GM18502 (cell line): ENCODE results near the gene ECE2.

ENCODE experiments used
- ATAC-seq: cut with Tn5 transposase; IDR thresholded peaks from one replicate; pipeline ENCODE4 v1.9.1; 2021; ENCODE audit warnings: mild to moderate bottlenecking; ENCODE audit not compliant: unreplicated experiment, poor library complexity

ECE2 gene

DNA sequence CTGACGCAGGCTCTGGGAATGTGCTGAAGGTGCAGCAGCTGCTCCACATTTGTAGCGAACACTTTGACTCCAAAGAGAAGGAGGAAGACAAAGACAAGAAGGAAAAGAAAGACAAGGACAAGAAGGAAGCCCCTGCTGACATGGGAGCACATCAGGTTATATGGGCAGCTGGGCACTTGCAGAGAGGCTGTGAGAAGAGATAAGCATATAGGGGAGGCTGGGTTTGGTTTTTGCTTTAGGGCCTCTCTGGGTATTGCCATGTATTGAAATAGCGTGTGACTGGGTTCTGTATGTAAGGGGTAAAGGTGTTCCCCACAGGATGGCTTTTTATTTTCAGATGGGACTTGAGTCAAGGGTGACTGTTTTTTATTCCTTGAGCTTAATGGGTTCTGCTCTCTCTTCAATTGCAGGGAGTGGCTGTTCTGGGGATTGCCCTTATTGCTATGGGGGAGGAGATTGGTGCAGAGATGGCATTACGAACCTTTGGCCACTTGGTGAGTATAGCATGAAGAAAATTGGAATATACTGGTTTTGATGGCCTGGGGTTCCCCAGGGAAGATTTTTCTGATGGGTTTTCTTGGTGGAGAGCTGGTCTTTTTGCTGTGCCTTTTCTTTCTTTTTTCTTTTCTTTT is 30.6 kb downstream of the ECE2 start:
- no peak for ATAC-seq

DNA sequence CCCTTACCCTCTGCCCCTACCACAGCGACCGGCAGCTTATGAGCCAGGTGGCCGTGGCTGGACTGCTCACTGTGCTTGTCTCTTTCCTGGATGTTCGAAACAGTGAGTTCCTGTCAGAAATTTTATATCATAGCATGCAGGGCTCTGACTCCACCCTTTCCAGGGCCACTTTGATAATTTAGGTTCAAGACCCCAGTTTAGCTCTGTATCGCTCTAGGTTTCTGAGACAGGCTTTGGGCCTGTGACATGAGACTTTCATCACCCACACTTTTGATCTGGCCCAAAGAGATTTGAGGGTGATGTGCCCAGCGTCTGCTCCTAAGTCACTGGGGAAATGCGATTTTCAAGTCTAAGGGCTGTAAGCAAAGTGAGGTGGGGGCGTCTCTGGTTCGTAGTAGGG is 32.1 kb downstream of the ECE2 start:
- no peak for ATAC-seq

DNA sequence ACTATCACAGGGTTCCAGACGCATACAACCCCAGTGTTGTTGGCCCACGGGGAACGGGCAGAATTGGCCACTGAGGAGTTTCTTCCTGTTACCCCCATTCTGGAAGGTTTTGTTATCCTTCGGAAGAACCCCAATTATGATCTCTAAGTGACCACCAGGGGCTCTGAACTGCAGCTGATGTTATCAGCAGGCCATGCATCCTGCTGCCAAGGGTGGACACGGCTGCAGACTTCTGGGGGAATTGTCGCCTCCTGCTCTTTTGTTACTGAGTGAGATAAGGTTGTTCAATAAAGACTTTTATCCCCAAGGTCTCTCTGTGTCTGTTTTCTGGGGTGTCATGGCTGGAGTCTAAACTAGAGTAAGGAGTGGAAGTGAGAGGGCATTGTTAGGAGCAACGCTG is 32.9 kb downstream of the ECE2 start:
- no peak for ATAC-seq

DNA sequence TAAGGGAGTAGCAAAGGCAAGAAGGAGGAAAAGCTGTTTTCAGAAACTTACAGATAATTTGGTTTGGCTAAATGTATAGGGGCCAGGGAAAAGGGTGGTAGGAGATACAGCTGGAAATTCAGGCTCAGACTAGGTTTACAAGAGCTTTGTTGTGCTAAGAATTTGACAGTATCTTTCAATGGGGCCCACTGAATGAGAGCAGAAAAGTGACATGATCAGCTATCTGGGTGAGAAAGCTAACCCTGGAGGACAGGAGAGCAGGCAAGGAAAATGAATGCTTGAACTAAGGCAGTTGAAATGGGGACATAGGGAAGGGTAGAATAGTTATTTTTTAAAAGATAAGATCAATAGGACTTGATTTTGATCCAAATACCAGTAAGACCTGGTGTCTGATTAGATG is 35.8 kb downstream of the ECE2 start:
- ATAC-seq, result no peak

DNA sequence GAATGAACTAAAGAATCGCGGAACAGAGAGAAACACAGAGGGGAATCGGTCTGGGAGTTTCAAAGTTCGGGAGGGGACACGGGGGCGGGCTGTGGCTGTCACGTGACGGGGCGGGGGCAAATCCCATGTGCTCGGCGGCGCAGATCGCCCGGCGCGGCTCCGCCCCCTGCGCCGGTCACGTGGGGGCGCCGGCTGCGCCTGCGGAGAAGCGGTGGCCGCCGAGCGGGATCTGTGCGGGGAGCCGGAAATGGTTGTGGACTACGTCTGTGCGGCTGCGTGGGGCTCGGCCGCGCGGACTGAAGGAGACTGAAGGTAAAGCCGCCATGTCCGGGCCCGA is 38.5 kb downstream of the ECE2 start, which contains the start of gene EIF4G1:
Gene EIF4G1, plus strand, starts transcription at position 244 of the 337 bp plus-strand sequence. CDS start 1,191 bp downstream, outside the sequence.
- ATAC-seq, result peak; percentile 85

DNA sequence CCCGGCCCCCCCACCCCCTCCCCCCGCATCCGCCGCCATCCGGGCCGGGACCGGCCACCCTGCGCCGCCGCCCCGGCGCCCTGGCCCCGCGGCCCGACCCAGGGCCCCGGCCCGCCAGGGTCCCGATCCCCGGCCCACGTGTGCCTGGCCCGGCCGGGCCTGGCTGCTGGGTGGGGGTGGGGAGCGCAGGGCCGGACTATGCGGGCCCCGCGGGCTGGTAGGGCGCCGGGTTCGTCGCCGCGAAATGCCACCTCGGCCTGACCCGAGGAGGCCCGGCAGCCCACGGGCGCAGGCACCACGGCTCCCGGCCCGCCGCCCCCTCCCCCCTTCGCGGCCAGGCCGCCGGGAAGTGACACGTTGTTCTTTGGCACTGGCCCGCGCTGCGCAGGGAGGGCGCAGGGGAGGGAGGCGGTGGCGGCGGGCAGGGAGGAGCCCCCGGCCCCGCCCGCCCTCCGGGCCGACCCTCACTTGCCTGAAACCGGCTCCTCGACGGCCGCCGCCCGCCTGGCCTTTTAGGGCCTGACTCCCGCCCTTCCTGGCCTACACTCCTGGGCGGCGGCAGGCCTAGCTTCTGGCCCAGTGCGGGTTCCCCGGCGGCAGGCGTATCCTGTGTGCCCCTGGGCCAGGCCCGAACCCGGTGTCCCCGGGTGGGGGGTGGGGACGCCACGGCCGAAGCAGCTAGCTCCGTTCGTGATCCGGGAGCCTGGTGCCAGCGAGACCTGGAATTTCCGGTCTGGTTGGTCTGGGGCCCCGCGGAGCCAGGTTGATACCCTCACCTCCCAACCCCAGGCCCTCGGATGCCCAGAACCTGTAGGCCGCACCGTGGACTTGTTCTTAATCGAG is 39.1 kb downstream of the ECE2 start:
- peak; percentile 50 for ATAC-seq

DNA sequence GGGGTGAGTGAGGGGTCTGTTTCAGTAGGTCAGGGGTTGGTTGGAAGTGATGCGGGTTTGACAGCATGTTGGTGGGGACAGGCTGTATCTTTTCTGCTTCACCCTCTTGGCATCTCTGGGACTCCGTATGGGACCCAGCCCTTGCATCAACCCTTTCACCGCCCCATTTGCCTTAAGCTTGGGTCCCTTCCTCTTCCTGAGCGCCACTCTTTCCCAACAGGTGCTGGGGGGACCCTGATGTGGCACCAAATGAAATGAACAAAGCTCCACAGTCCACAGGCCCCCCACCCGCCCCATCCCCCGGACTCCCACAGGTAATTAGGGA is 39.7 kb downstream of the ECE2 start:
- peak; percentile 4 for ATAC-seq

DNA sequence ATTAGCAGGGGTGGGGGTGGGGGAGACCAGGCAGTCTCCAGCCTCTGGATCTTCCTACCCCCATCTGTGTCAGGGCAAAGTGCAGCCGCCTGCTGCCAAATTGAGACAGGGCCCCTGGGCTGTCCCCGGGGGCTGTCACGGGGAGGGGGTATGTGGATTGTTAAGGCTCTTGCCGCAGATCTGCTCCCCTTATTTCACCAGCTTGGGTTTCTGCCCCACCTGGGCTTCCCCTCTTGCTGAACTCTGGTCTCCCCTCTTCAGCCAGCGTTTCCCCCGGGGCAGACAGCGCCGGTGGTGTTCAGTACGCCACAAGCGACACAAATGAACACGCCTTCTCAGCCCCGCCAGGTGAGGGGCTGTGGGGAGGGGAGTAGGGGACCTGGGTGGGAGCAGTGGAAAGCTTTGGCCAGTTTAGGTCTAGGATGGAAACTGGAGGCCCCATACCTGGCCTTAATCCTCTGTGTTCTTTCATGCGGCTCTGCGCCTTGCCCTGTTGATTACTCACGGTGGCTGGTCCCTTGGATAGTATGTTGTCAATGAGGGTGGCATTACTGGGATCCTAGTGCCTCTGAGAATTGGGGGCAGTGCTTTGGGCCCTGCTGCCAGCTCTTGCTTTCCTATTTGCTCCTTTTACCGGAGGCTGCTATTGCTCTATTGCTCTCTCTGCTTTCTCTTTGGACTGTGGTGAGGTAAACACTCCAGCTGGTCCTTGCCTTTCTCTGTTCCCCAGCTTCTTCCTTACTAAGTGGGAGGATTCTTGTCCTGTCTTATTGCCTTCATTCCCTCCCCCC is 40.2 kb downstream of the ECE2 start:
- ATAC-seq, result no peak

DNA sequence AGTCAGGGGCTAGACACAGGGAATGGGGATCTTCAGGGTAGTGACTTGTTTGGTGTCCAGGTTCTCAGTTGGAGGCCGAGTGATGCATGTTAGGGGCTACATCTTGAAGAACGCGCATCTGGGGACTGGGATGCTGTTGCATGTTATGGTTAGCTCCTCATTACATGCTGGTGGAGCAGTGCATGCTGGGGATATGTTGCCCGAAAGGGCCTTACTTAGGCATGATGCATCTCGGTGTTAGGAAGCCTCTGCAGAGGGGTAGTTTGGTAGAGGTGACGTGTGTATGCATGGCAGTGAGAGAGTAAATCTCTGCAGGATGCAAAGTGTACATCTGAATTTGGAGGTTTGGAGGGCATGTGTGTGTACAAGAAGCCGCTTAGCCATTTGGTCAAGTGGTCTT is 41.0 kb downstream of the ECE2 start:
- ATAC-seq, result no peak

DNA sequence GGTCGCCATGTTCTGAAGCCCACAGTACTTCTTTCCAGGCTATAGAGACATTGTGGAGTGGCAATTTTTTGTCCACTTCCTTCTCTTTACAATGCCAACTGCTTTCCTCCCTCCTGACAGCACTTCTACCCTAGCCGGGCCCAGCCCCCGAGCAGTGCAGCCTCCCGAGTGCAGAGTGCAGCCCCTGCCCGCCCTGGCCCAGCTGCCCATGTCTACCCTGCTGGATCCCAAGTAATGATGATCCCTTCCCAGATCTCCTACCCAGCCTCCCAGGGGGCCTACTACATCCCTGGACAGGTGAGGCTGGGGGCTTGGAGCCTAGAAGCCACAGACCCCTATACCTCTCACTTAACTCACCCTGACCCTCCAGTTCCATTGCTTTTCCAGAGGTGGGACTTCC is 41.4 kb downstream of the ECE2 start:
- ATAC-seq, result no peak

DNA sequence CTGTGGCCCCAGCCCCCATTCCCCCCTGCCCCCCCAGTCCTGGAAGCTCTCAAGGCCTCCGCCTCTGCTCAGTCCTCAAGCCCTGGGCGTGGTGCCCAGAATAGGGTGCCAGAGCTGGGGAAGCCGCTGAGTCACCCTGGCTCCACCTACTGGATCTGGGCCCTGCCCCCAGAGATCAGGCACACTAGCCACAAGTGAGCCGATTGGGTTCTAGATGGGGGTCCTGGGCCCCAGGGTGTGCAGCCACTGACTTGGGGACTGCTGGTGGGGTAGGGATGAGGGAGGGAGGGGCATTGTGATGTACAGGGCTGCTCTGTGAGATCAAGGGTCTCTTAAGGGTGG is 44.3 kb downstream of the ECE2 start:
- ATAC-seq, result no peak

DNA sequence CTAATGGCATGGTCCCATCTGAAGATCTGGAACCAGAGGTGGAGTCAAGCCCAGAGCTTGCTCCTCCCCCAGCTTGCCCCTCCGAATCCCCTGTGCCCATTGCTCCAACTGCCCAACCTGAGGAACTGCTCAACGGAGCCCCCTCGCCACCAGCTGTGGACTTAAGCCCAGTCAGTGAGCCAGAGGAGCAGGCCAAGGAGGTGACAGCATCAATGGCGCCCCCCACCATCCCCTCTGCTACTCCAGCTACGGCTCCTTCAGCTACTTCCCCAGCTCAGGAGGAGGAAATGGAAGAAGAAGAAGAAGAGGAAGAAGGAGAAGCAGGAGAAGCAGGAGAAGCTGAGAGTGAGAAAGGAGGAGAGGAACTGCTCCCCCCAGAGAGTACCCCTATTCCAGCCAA is 45.8 kb downstream of the ECE2 start:
- ATAC-seq, result no peak

DNA sequence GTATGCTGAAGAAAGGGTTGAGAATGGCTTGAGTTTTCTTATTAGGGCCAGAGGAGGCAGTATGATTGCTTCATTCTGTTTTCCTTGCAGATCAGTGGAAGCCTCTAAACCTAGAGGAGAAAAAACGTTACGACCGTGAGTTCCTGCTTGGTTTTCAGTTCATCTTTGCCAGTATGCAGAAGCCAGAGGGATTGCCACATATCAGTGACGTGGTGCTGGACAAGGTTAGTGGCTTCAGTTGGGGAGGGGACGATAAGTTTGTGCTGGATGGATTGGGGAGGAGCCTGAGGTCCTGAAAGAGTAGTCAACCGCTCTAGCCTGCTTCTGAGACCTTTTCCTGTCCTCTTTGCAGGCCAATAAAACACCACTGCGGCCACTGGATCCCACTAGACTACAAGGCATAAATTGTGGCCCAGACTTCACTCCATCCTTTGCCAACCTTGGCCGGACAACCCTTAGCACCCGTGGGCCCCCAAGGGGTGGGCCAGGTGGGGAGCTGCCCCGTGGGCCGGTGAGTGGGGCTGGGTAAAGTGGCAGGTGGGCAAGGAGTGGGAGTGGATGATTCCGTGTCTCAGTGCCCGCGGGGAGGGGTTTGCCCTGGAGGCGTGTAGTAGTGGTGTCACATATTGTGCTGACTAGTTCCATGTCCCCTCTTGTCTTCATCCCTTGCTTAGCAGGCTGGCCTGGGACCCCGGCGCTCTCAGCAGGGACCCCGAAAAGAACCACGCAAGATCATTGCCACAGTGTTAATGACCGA is 47.1 kb downstream of the ECE2 start:
- ATAC-seq, result no peak

DNA sequence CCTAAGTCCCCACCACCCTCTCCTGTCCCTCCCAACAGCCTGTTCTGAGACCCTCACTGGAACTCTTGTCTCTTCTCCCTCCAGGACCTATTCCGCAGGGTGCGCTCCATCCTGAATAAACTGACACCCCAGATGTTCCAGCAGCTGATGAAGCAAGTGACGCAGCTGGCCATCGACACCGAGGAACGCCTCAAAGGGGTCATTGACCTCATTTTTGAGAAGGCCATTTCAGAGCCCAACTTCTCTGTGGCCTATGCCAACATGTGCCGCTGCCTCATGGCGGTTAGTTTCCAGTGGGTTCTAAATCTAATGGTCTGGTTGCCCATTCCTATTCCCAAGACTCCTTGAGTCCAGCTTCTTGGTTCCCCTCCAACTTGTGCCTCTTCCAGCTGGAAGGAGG is 47.9 kb downstream of the ECE2 start:
- no peak for ATAC-seq

DNA sequence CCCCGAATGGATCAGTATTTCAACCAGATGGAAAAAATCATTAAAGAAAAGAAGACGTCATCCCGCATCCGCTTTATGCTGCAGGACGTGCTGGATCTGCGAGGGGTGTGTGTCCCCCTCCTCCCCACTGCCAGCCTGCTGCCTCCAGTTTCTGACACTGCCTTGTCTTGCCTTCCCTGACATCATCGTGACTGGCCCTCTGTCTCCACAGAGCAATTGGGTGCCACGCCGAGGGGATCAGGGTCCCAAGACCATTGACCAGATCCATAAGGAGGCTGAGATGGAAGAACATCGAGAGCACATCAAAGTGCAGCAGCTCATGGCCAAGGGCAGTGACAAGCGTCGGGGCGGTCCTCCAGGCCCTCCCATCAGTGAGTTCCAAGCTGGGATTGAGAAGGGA is 49.4 kb downstream of the ECE2 start:
- no peak for ATAC-seq

DNA sequence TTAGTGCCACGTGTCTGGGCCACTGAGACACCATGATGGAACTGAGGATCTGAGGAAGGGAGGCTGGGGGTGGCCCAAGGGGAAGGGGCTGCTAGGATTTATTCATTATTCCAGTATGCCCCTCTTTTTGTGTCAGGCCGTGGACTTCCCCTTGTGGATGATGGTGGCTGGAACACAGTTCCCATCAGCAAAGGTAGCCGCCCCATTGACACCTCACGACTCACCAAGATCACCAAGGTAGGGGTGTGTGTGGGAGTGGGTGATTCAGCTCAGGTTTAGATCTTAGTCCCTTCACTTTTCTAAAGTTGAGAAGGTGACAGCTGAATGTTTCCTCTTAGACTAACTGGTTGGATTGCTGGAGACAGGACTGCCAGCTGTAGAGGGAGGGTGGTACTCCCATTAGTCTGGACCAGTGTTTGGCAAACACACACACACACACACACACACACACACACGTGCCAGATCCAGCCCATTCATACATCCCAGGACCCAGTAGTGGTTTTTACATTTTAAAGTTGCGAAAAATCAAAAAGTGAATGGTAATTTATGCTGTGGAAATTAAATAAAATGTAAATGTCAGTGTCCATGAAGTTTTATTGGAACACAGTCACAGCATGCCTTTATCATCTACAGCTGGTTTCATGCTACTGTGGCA is 50.0 kb downstream of the ECE2 start:
- no peak for ATAC-seq

DNA sequence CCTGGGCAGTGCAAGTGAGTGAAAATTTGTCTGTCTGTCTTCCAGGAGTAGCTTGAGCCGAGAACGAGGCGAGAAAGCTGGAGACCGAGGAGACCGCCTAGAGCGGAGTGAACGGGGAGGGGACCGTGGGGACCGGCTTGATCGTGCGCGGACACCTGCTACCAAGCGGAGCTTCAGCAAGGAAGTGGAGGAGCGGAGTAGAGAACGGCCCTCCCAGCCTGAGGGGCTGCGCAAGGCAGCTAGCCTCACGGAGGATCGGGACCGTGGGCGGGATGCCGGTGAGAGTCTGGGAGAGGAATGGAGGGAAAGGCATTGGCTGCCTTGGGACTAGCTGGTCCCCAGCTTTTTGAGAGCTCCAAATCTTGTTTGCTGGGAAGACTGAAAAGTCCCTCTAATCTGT is 51.3 kb downstream of the ECE2 start:
- no peak for ATAC-seq

DNA sequence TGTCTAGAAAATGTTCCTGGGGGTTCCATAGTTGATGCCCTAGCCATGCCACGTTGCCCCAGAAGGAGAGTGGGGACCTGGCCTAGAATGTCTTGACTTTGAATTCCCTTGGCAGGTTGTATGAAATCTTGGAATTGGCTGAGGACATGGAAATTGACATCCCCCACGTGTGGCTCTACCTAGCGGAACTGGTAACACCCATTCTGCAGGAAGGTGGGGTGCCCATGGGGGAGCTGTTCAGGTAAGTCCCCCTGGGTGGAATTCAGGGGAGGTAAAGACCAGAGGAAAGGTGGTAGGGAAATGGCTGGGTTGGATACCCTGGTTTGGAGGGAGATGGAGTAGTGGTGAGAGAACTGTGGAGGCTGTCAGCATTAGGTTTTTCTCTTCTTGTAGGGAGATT is 52.7 kb downstream of the ECE2 start:
- ATAC-seq, result no peak

DNA sequence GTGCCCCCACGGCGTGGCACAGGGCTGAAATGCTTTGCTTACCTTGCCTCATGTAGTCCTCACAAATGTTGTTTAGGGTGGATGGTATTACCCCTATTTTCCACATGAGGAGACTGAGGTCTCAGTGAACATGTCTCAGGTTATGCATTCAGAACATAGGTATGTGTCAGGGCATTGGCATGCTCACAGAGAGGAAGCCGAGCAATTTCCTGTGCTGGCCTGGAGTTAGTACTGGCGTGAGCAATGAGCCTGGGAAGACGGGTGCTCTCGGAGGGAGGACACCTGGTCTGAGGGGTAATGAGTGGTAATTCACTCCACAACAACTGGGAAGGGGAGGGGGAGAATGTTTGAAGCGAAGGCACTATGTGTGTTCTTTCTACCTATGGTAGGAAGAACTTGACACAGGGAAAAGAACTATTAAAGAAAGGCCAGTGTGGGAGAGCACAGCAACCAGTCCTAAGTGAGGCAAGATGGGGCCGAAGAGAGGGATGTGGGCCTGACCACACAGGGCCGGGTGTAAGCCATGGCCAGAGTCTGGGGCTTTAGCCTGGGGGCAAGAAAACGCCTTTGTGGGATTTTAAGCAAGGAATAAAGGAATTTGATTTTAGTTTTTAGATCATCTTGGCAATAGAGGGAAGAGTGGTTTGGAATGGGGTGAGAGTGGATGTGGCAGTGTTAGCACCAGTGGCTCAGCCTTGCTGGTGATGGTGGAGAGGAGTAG is 56.7 kb downstream of the ECE2 start:
- no peak for ATAC-seq

DNA sequence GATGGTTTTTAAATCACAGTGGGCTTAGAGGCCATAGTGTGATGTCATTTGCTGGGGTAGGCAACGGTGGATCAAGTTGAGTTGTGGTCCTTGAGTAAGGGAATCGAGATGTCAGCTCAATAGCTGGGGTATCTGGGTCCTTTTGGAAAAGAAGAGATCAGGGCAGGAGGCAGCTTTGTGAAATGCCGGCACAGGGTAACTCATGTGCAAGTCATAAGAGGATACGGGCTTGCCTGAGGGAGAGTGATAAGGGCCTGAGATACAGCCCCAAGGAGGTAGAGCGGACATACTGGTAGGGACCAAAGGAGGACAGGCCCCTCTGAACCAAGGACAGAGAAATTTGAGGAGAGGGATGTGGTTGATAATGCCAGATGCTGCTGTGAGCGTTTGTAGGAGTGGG is 57.4 kb downstream of the ECE2 start:
- no peak for ATAC-seq
